Keratinocyte (primary cell): ENCODE results near the gene ENG. TPM values are rescaled to one million over a fixed set of nuclear protein-coding genes. Genes with fewer than 3 reads are reported as not detected.

ENCODE experiments used
- DNase-seq: peaks from one replicate; pipeline ENCODE4 v3.0.0-alpha.2; 2011; ENCODE audit warnings: low read depth, missing footprints, low spot score
- FAIRE-seq: peaks from 2 replicates; lab custom pipeline; 2011; peaks lifted over from hg19 to GRCh38; lab: Jason Lieb, UNC
- H2AFZ ChIP-seq: 2 replicates; pipeline ENCODE4 v1.6.0; 2012; ENCODE audit warnings: low read length, control low read depth, inconsistent platforms; ENCODE audit not compliant: control insufficient read depth
- H3K27ac ChIP-seq: 2 replicates; pipeline ENCODE4 v1.5.1; 2011; ENCODE audit warnings: low read length; ENCODE audit not compliant: control insufficient read depth, insufficient read depth
- H3K27me3 ChIP-seq: 3 replicates; pipeline ENCODE4 v1.6.0; 2011; ENCODE audit warnings: low read length; ENCODE audit not compliant: control insufficient read depth, insufficient read depth; ENCODE audit errors: extremely low read depth
- H3K36me3 ChIP-seq, 2 experiments: 2 replicates in 1 of 2; 3 replicates in 1 of 2; pipeline ENCODE4 v1.5.1; 2011; ENCODE audit warnings: low read length in 2 of 2, mild to moderate bottlenecking in 1 of 2; ENCODE audit not compliant: control insufficient read depth in 2 of 2, insufficient read depth in 2 of 2; ENCODE audit errors: extremely low read depth in 1 of 2
- H3K4me1 ChIP-seq: 3 replicates; pipeline ENCODE4 v1.5.1; 2011; ENCODE audit warnings: low read length; ENCODE audit not compliant: control insufficient read depth, insufficient read depth; ENCODE audit errors: extremely low read depth
- H3K4me2 ChIP-seq: 3 replicates; pipeline ENCODE4 v1.6.0; 2011; ENCODE audit warnings: low read depth, low read length; ENCODE audit not compliant: control insufficient read depth, insufficient read depth; ENCODE audit errors: extremely low read depth
- H3K4me3 ChIP-seq, 3 experiments: fragments of 200-600 bp in 1 of 3; sonication (generic) in 1 of 3; 2 replicates in 2 of 3; 3 replicates in 1 of 3; pipeline ENCODE4 v1.5.1; 2011 to 2016; ENCODE audit warnings: low read length in 3 of 3, mild to moderate bottlenecking in 3 of 3, control low read depth in 2 of 3, inconsistent platforms in 1 of 3, low read depth in 1 of 3, mixed read lengths in 1 of 3, mixed run types in 1 of 3, moderate library complexity in 1 of 3; ENCODE audit not compliant: control insufficient read depth in 2 of 3, insufficient read depth in 2 of 3; ENCODE audit errors: extremely low read depth in 1 of 3
- H3K79me2 ChIP-seq: 2 replicates; pipeline ENCODE4 v1.6.0; 2012; ENCODE audit warnings: low read length; ENCODE audit not compliant: control insufficient read depth, insufficient read depth
- H3K9ac ChIP-seq: 3 replicates; pipeline ENCODE4 v1.6.0; 2011; ENCODE audit warnings: low read length; ENCODE audit not compliant: control insufficient read depth, insufficient read depth; ENCODE audit errors: extremely low read depth
- H3K9me1 ChIP-seq: 3 replicates; pipeline ENCODE4 v1.6.0; 2011; ENCODE audit warnings: low read length; ENCODE audit not compliant: control insufficient read depth, insufficient read depth; ENCODE audit errors: extremely low read depth
- H3K9me3 ChIP-seq: 2 replicates; pipeline ENCODE4 v1.5.1; 2012; ENCODE audit warnings: low read depth, low read length; ENCODE audit not compliant: control insufficient read depth
- H4K20me1 ChIP-seq: 3 replicates; pipeline ENCODE4 v1.6.0; 2011; ENCODE audit warnings: low read length; ENCODE audit not compliant: control insufficient read depth, insufficient read depth; ENCODE audit errors: extremely low read depth
- EZH2 ChIP-seq: IDR thresholded peaks from one replicate; pipeline ENCODE4 v1.6.1; 2012; ENCODE audit warnings: inconsistent platforms, mild to moderate bottlenecking, low read length, moderate library complexity
- dilution Hi-C: fragments of 300-500 bp; cut with MboI; formaldehyde crosslinking; loops from one replicate; pipeline ENCODE4 v1.7.0; 2020; ENCODE audit warnings: low sequenced_read_pairs; ENCODE audit not compliant: extremely low pct_ligation_motif_present
- polyA plus RNA-seq, 5 experiments: library from polyadenylated mRNA; depleted of rRNA in 3 of 5; stranded (reverse) in 3 of 5; stranded (forward) in 1 of 5; unstranded in 1 of 5; fragments of >200 nt; gene quantifications; 1 replicate in 1 of 5; 2 replicates in 3 of 5; 3 replicates in 1 of 5; pipeline versions ENCODE4 v1.2.1 to v1.2.3, GENCODE V29; 2011 to 2012; ENCODE audit warnings: missing spikeins in 2 of 5, low read depth in 1 of 5, low replicate concordance in 1 of 5
- TF ChIP-seq, protein P1 (sequence below), 3 experiments: IDR thresholded peaks in 1 of 3; conservative IDR thresholded peaks in 1 of 3; optimal IDR thresholded peaks in 1 of 3; 2 replicates in 2 of 3; 3 replicates in 1 of 3; pipeline versions ENCODE3 to v1.5.1; 2011; ENCODE audit warnings: low read length in 3 of 3, mild to moderate bottlenecking in 3 of 3, moderate library complexity in 2 of 3, control low read depth in 1 of 3, inconsistent platforms in 1 of 3; ENCODE audit not compliant: insufficient read depth in 2 of 3; ENCODE audit errors: extremely low read depth in 1 of 3

The ENG gene
- polyA plus RNA-seq, 1 donor (not counting 4 experiments of a cell fraction or from before 2014, with no cell fraction given), result 0.22 TPM

DNA sequence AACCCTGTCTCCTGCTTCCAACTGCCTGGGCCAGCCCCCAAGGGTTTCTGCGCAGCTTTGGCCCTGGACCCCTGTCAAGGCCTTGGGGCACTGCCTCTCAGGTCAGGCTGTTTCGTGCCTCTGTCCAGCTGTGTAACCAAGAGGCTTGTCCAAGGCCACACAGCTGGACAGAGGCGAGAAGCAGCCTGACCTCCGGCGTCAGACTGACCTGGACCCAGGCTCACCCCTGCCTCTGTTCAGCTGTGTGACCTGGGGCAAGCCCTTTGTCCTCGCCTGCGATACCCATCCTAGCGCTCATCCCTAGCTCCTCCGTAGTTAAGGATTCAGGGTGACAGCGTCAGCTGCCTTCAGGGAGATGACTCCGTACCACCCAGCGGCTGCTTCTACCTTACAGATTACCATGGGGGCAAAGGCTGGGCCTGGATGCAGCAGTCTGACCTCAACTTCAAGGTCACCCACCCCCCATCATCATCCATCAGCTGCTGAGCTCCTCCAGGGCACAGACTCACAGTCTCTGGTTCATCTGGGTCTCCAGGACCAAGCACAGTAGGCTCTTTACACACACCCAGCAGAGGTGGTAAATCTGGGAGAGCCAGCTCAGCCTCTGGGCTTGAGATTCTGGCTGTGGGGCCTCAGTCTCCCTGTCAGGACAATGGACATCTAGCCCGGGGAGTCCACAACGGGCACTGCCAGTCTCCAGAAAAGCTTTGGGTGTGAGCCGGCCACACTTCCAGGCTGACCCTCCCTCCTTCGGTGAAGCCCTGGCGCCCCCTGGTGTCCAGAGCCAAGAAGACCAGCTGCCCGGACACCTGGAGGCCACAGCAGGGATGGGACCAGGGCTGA lies 15.1 kb upstream of the ENG start:
- H3K4me3 ChIP-seq, result no peak overlapping the region

DNA sequence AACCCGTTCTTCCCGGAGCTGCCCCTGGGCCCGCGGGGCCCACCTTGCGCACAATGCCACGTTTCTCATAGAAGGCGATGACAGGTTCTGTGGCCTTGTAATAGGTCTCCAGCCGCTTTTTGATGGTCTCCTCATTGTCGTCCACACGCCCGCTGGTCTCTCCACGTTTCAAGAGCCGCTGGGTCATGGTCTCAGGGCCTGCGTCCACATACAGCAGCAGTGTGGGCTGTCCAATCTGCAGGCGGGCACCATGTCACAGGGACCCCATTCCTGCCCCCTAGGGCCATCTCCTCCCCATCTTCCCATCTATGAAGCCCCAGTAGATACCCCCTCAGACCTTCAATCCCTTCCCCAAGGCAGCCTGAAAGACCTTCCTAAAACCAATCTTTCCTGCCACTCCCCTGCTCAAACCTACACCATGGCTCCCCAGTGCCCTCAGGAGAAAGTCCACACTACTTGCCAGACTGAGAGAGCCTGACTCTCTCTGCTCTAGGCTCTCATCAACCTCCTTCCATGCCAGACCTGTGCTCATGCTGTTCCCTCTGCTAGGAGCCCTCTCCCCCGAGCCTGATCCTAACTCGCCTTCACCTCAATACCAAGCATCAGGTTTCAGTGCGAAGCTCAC lies 13.9 kb upstream of the ENG start:
- Histone ChIP-seq H3K27ac (no peak overlapping the region), H3K4me2 (no peak overlapping the region), H3K9me1 (no peaks in the 10 kb centered on the region), H3K4me3 (no peak overlapping the region), H3K9me3 (no peaks in the 10 kb centered on the region), H3K27me3 (no peaks in the 10 kb centered on the region), H3K79me2 (no peaks in the 10 kb centered on the region), H3K4me1 (no peaks in the 10 kb centered on the region), H2AFZ (no peak overlapping the region), H3K9ac (no peak overlapping the region), H3K36me3 (peaks cover 4 to 8% of the 10 kb centered on the region in 2 experiments), H4K20me1 (peaks cover 2% of the 10 kb centered on the region)
- dilution Hi-C loops, result no loop called here
- DNase-seq, result no peak
- no peak for FAIRE-seq
- TF ChIP-seq EZH2, result no peak
- TF ChIP-seq, protein P1, sequence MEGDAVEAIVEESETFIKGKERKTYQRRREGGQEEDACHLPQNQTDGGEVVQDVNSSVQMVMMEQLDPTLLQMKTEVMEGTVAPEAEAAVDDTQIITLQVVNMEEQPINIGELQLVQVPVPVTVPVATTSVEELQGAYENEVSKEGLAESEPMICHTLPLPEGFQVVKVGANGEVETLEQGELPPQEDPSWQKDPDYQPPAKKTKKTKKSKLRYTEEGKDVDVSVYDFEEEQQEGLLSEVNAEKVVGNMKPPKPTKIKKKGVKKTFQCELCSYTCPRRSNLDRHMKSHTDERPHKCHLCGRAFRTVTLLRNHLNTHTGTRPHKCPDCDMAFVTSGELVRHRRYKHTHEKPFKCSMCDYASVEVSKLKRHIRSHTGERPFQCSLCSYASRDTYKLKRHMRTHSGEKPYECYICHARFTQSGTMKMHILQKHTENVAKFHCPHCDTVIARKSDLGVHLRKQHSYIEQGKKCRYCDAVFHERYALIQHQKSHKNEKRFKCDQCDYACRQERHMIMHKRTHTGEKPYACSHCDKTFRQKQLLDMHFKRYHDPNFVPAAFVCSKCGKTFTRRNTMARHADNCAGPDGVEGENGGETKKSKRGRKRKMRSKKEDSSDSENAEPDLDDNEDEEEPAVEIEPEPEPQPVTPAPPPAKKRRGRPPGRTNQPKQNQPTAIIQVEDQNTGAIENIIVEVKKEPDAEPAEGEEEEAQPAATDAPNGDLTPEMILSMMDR (optimal IDR thresholded peaks at IDR 0.05 in 1 of 3, IDR thresholded peaks at IDR 0.05 in 1 of 3, conservative IDR thresholded peaks at IDR 0.05 in 1 of 3; ENCODE audit: extremely low read depth in 1 of 3, insufficient read depth in 2 of 3, low read length in 3 of 3), result no peak

More for the DNA sequence above, 15.1 kb upstream of the ENG start:
- no peak overlapping the region for H3K4me2 ChIP-seq
- H3K9me1 ChIP-seq, result no peaks in the 10 kb centered on the region
- peaks cover 4 to 8% of the 10 kb centered on the region in 2 experiments for H3K36me3 ChIP-seq
- no peak overlapping the region for H3K27ac ChIP-seq
- TF ChIP-seq EZH2, result no peak
- TF ChIP-seq, protein P1 (optimal IDR thresholded peaks at IDR 0.05 in 1 of 3, IDR thresholded peaks at IDR 0.05 in 1 of 3, conservative IDR thresholded peaks at IDR 0.05 in 1 of 3; ENCODE audit: extremely low read depth in 1 of 3, insufficient read depth in 2 of 3, low read length in 3 of 3), result peak in 2 of 3 experiments; percentile 76 to 93
- FAIRE-seq (peak; percentile 51), DNase-seq (peak; percentile 38)
- peaks cover 2% of the 10 kb centered on the region for H4K20me1 ChIP-seq
- H3K9me3 ChIP-seq, result no peaks in the 10 kb centered on the region
- no peaks in the 10 kb centered on the region for H3K79me2 ChIP-seq
- dilution Hi-C loops, result no loop called here
- no peak overlapping the region for H2AFZ ChIP-seq
- no peak overlapping the region for H3K9ac ChIP-seq
- H3K4me1 ChIP-seq, result peaks cover 7% of the 10 kb centered on the region
- no peaks in the 10 kb centered on the region for H3K27me3 ChIP-seq
